Nephron (organoid): Measurements from ENCODE around the gene TMEM63B.
A peak's percentile ranks its signal among the peaks of the same experiment; 100 is the strongest.

Source experiments
- H3K27ac Mint-ChIP-seq, 3 experiments: 2 replicates each; pipeline ENCODE4 v1.8.0; 2020; ENCODE audit warnings: mixed read lengths in 3 of 3, mild to moderate bottlenecking in 2 of 3, moderate library complexity in 1 of 3
- H3K27me3 Mint-ChIP-seq: 2 replicates; pipeline ENCODE4 v1.8.0; 2021; ENCODE audit warnings: low read depth, mild to moderate bottlenecking, moderate library complexity, mixed read lengths
- H3K36me3 Mint-ChIP-seq: 2 replicates; pipeline ENCODE4 v1.8.0; 2020; ENCODE audit warnings: low read depth, mixed read lengths
- H3K4me1 Mint-ChIP-seq: 2 replicates; pipeline ENCODE4 v1.8.0; 2020; ENCODE audit warnings: mixed read lengths
- H3K4me3 Mint-ChIP-seq, 3 experiments: 2 replicates each; pipeline ENCODE4 v1.8.0; 2020; ENCODE audit warnings: mild to moderate bottlenecking in 3 of 3, mixed read lengths in 3 of 3, moderate library complexity in 2 of 3
- H3K9me3 Mint-ChIP-seq: 2 replicates; pipeline ENCODE4 v1.8.0; 2020; ENCODE audit warnings: mixed read lengths
- TF ChIP-seq, protein P1 (sequence below), 3 experiments: fragments of 200-600 bp; sonication (generic); IDR thresholded peaks; one replicate each; pipeline ENCODE4 v1.5.0; 2021; ENCODE audit warnings: antibody characterized with exemption in 3 of 3; ENCODE audit not compliant: unreplicated experiment in 3 of 3

The TMEM63B gene

DNA sequence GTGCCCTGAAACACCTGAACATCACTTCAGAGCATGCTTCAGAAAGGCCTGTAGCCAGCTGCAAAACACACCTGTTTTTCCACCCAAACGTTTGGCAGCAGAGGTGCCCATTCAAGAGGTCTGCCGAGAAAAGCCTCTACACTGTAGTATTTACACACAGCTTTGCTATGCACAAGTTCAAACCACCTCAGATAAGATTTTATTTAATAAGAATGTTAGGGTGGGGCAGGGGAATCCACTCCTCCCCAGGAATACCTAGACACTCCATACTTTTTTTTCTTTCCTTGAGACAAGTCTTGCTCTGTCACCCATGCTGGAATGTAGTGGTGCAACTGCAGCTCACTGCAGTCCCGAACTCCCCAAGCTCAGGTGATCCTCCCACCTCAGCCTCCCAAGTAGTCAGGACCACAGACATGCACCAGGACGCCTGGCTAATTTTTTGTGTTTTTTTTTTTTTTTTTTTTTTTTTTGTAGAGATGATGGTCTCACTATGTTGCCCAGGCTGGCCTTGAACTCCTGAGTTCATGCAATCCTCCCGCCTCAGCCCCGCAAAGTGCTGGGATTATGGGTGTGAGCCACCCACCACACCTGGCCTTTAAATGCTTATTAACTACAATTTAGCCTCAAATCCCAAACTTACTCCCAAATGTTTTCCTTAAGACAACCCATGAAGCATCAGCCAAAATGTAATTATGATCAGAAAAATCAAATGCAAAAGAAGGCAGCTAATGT lies 9.8 kb upstream of the TMEM63B start:
- H3K9me3 Mint-ChIP-seq, result no peaks in the 10 kb centered on the region
- H3K27me3 Mint-ChIP-seq, result no peaks in the 10 kb centered on the region
- peaks cover 22% of the 10 kb centered on the region for H3K36me3 Mint-ChIP-seq
- TF ChIP-seq, protein P1, sequence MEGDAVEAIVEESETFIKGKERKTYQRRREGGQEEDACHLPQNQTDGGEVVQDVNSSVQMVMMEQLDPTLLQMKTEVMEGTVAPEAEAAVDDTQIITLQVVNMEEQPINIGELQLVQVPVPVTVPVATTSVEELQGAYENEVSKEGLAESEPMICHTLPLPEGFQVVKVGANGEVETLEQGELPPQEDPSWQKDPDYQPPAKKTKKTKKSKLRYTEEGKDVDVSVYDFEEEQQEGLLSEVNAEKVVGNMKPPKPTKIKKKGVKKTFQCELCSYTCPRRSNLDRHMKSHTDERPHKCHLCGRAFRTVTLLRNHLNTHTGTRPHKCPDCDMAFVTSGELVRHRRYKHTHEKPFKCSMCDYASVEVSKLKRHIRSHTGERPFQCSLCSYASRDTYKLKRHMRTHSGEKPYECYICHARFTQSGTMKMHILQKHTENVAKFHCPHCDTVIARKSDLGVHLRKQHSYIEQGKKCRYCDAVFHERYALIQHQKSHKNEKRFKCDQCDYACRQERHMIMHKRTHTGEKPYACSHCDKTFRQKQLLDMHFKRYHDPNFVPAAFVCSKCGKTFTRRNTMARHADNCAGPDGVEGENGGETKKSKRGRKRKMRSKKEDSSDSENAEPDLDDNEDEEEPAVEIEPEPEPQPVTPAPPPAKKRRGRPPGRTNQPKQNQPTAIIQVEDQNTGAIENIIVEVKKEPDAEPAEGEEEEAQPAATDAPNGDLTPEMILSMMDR (IDR thresholded peaks at IDR 0.05; ENCODE audit: unreplicated experiment in 3 of 3), result no peak
- H3K4me3 Mint-ChIP-seq, result no peak overlapping the region
- H3K4me1 Mint-ChIP-seq, result peaks cover 36% of the 10 kb centered on the region
- no peak overlapping the region for H3K27ac Mint-ChIP-seq

DNA sequence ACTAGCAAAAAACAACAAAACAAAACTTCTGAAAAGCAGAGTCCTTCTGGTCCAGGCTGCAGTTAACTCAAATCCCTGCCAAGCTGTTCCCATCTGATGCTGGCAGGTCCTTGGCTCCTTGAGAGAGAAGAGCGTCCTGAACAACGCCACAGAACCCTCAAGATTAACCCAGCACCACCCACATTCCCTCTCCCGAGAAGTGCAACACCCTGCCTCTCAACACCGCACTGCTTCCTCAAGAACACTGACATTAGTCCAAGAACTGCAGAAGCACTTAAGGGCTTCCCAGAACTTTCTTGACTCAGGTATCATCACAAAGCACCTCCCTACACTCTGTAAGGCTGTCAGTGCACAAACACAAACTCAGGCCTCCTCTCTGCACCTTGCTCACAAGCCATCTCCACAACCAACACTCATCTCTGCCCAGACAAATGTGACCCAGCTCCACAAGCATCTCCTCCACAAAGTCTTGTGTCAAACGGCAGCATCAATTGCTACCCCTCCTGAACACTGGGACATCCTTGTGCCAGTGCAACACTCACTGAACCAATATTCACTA lies 7.6 kb upstream of the TMEM63B start:
- Mint-ChIP-seq H3K4me1 (peaks cover 57% of the 10 kb centered on the region), H3K36me3 (peaks cover 10% of the 10 kb centered on the region), H3K27ac (peak overlapping the region; percentile 3 to 11 (median 10)), H3K9me3 (no peaks in the 10 kb centered on the region), H3K27me3 (no peaks in the 10 kb centered on the region), H3K4me3 (no peak overlapping the region)
- TF ChIP-seq, protein P1 (IDR thresholded peaks at IDR 0.05; ENCODE audit: unreplicated experiment in 3 of 3), result no peak

DNA sequence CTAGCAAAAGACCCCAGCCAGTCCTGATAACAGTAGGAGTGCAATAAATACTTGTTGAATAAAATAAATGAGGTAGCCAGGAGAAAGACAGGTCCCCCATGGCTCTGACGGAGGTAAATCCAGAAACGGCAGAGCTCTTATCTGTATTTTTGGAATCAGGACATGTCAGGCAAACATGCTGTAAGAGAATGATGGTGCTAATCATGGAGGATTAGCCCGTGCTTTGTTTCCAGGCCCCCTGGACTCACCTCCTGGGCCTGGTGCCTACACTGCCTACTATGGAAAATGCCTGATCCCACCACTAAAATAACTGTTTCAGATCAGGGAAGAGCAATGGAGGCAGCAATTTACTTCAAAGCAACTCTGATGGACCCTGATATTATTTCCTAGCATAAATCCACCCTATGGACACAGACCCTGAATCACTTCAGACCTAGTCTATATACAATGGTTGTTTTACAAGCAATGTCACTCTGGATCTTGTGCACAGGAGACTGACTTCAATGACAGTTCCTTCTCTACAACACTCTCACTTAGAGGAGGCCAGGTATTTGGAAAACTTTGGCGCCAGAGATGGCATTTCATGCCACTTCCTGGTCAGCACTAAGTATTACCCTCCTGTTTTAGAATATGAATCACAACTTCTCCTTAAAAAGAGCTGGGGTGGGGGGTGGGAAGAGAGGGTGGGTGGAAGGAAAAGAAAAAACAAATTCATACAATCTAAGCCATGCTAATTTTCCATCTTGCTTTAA lies 6.5 kb upstream of the TMEM63B start:
- no peak overlapping the region for H3K4me3 Mint-ChIP-seq
- H3K9me3 Mint-ChIP-seq, result no peaks in the 10 kb centered on the region
- TF ChIP-seq, protein P1 (IDR thresholded peaks at IDR 0.05; ENCODE audit: unreplicated experiment in 3 of 3), result no peak
- peaks cover 65% of the 10 kb centered on the region for H3K4me1 Mint-ChIP-seq
- H3K36me3 Mint-ChIP-seq, result peaks cover 4% of the 10 kb centered on the region
- H3K27me3 Mint-ChIP-seq, result no peaks in the 10 kb centered on the region
- peak overlapping the region in 2 of 3 experiments; percentile 11 to 54 for H3K27ac Mint-ChIP-seq

DNA sequence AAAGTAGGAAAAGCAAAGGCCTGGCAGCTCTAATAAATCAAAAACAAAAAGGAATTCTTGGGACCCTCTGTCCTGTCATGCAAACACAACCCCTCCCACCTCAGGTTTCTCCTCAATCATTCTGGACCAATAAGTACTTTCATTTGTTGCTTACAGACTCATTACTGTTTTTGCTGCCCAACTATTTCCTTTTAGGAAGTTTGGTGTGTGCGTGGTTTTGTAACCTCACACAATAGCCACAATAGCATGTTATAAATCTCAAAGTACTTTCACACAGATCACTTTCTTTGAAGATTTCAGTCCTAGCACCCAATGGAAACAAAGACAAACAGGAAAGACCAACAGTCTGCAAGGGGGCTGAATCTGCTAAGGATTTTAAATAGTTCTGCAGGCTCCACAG lies 4.6 kb upstream of the TMEM63B start:
- H3K4me1 Mint-ChIP-seq, result peaks cover 62% of the 10 kb centered on the region
- TF ChIP-seq, protein P1 (IDR thresholded peaks at IDR 0.05; ENCODE audit: unreplicated experiment in 3 of 3), result no peak
- peak overlapping the region; percentile 21 to 51 (median 25) for H3K4me3 Mint-ChIP-seq
- no peaks in the 10 kb centered on the region for H3K9me3 Mint-ChIP-seq
- peak overlapping the region; percentile 76 to 81 (median 81) for H3K27ac Mint-ChIP-seq
- peaks cover 4% of the 10 kb centered on the region for H3K36me3 Mint-ChIP-seq
- no peaks in the 10 kb centered on the region for H3K27me3 Mint-ChIP-seq

DNA sequence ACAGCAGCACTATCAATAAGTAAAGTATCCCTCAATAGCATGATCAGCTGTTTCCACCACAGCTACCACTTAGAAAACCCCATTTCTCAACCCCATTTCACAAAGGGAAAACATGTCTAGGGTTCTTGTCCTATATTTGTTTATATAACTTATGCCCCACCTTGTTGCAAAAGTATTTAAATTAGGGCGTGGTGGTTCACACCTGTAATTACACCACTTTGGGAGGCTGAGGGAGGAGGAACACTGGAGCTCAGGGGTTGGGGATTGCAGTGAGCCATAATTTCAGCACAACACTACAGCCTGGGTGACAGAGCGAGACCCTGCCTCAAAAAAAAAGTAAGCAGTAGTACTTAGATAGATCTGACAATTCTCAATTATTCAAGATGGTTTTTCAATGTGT lies 3.8 kb upstream of the TMEM63B start:
- Mint-ChIP-seq H3K27me3 (no peaks in the 10 kb centered on the region), H3K4me3 (peak overlapping the region in 2 of 3 experiments; percentile 17 to 25), H3K9me3 (no peaks in the 10 kb centered on the region), H3K4me1 (peaks cover 59% of the 10 kb centered on the region), H3K36me3 (peaks cover 4% of the 10 kb centered on the region), H3K27ac (peak overlapping the region; percentile 76 to 81 (median 81))
- TF ChIP-seq, protein P1 (IDR thresholded peaks at IDR 0.05; ENCODE audit: unreplicated experiment in 3 of 3), result no peak
